Stimulated activated CD8-positive, alpha-beta memory T cell treated with anti-CD3 and anti-CD28 coated beads, Interleukin-12 subunit alpha, Interleukin-12 subunit beta, amount 100 ng/mL, for 24 hours (primary cell): ENCODE results near the gene CD46.

Experiments
- DNase-seq: peaks from one replicate; pipeline ENCODE4 v3.0.0-alpha.2; 2020; ENCODE audit errors: extremely low read depth

Gene CD46

GRCh38 chr1:207797229-207797973 lies 45.5 kb downstream of the CD46 start:
- DNase-seq, result peak; percentile 45

GRCh38 chr1:207798847-207799246 lies 47.0 kb downstream of the CD46 start:
- no peak for DNase-seq

GRCh38 chr1:207799989-207800648 lies 48.3 kb downstream of the CD46 start:
- DNase-seq, result no peak

- DNase-seq, result no peak
Observed at GRCh38 chr1:207801819-207802218, 50.0 kb downstream of the CD46 start.

- no peak for DNase-seq
Observed at GRCh38 chr1:207803678-207804077, 51.8 kb downstream of the CD46 start.

GRCh38 chr1:207804721-207805468 lies 53.0 kb downstream of the CD46 start:
- DNase-seq, result no peak

GRCh38 chr1:207805841-207806421 lies 54.1 kb downstream of the CD46 start:
- DNase-seq, result no peak

- DNase-seq, result no peak
Observed at GRCh38 chr1:207806531-207807325, 54.9 kb downstream of the CD46 start.

GRCh38 chr1:207807326-207807689 lies 55.5 kb downstream of the CD46 start:
- DNase-seq, result no peak

- no peak for DNase-seq
Observed at GRCh38 chr1:207807690-207808321, 56.0 kb downstream of the CD46 start.

GRCh38 chr1:207808322-207808705 lies 56.5 kb downstream of the CD46 start:
- no peak for DNase-seq

GRCh38 chr1:207808911-207809555 lies 57.2 kb downstream of the CD46 start:
- no peak for DNase-seq

- no peak for DNase-seq
Observed at GRCh38 chr1:207810173-207810572, 58.3 kb downstream of the CD46 start.

GRCh38 chr1:207810606-207811295 lies 58.9 kb downstream of the CD46 start:
- DNase-seq, result no peak

GRCh38 chr1:207811319-207811718 lies 59.5 kb downstream of the CD46 start:
- DNase-seq, result no peak

- DNase-seq, result no peak
Observed at GRCh38 chr1:207811920-207812720, 60.3 kb downstream of the CD46 start.

- no peak for DNase-seq
Observed at GRCh38 chr1:207812778-207813511, 61.1 kb downstream of the CD46 start.

GRCh38 chr1:207813512-207813881 lies 61.6 kb downstream of the CD46 start:
- no peak for DNase-seq

- DNase-seq, result no peak
Observed at GRCh38 chr1:207813946-207814345, 62.1 kb downstream of the CD46 start.
